GM23248 (cell line): ENCODE data around the gene TMEM270.

Experiments
- EZH2 ChIP-seq: fragments of 200-600 bp; sonication (generic); IDR thresholded peaks from 2 replicates; pipeline ENCODE4 v1.6.1; 2018; ENCODE audit warnings: antibody characterized with exemption, mild to moderate bottlenecking; ENCODE audit not compliant: insufficient read depth, poor library complexity, severe bottlenecking
- EZH2phosphoT487 ChIP-seq: fragments of 200-600 bp; sonication (generic); IDR thresholded peaks from 2 replicates; pipeline ENCODE4 v1.6.1; 2018; ENCODE audit warnings: antibody characterized with exemption, moderate library complexity, mild to moderate bottlenecking, low read depth; ENCODE audit not compliant: insufficient read depth

- TF ChIP-seq EZH2 (no peak), EZH2phosphoT487 (no peak)
Observed at GRCh38 chr7:73828107-73828803, 32.7 kb upstream of the TMEM270 start.
